ENCODE measurements around the gene RMP24.

Gene RMP24

GRCh38 chr18:35936951-35937350 lies 35.5 kb upstream of the RMP24 start (continued):
- TF ChIP-seq REST (IDR thresholded peaks at IDR 0.05; ENCODE audit: low read depth, low read length) = no peak
- no peak for TF ChIP-seq ZBTB33 (IDR thresholded peaks at IDR 0.05; ENCODE audit: borderline replicate concordance, low read depth)

GRCh38 chr18:35938158-35938557 lies 34.3 kb upstream of the RMP24 start:
- Histone ChIP-seq H3K27me3 (ENCODE audit: insufficient read depth) (no peaks in the 10 kb centered on the region), H3K4me3 (ENCODE audit: low read depth in 2 of 2, low read length in 1 of 2) (no peak overlapping the region), H3K9me3 (no peaks in the 10 kb centered on the region), H3K79me2 (ENCODE audit: insufficient read depth) (no peaks in the 10 kb centered on the region), H3K27ac (ENCODE audit: low read depth in 2 of 2, low read length in 1 of 2) (no peak overlapping the region), H3K4me2 (no peak overlapping the region), H3K9ac (no peak overlapping the region), H2AFZ (ENCODE audit: low read depth) (no peak overlapping the region), H3K36me3 (replicated peaks in 1 of 2; ENCODE audit: control insufficient read depth in 1 of 2, insufficient read depth in 2 of 2, low read length in 1 of 2) (no peaks in the 10 kb centered on the region), H3K9me2 (no peaks in the 10 kb centered on the region), H3K4me1 (ENCODE audit: control insufficient read depth in 1 of 2, insufficient read depth in 2 of 2, low read depth in 1 of 2, low read length in 1 of 2) (no peaks in the 10 kb centered on the region; a peak in 1 of 4 replicates), H4K20me1 (ENCODE audit: insufficient read depth) (no peaks in the 10 kb centered on the region), H3F3A (replicated peaks; ENCODE audit: insufficient read depth) (no peaks in the 10 kb centered on the region)
- ChIA-PET CTCF (interaction anchor here (0.9 to 4.7 kb wide), 3 partner anchors 11 to 182 kb away, joined by 5 to 34 read pairs (median 18); no protein-coding TSS in a partner anchor), POLR2A (no interaction called here)
- no peak for TF ChIP-seq POLR2AphosphoS5 (IDR thresholded peaks at IDR 0.05; ENCODE audit: low read depth, low read length)
- TF ChIP-seq TCF12 (IDR thresholded peaks at IDR 0.05) = no peak
- no peak for TF ChIP-seq SMC3 (IDR thresholded peaks at IDR 0.05; ENCODE audit: low read depth, low read length)
- no peak for TF ChIP-seq USF2 (IDR thresholded peaks at IDR 0.05; ENCODE audit: borderline replicate concordance, low read depth, low read length)
- TF ChIP-seq FOSL2 (IDR thresholded peaks at IDR 0.05; ENCODE audit: borderline replicate concordance, low read depth) = no peak
- no peak for TF ChIP-seq GATA2 (CRISPR knock-in tag; IDR thresholded peaks at IDR 0.05)
- WGBS (ENCODE audit: low lambda C conversion rate) = 54% methylated on average over 1 of the region's 1 CpG
- no peak for DNase-seq

- 18% methylated on average over 1 of the region's 1 CpG for WGBS (ENCODE audit: low lambda C conversion rate)
- no peak for TF ChIP-seq MAX (IDR thresholded peaks at IDR 0.05; ENCODE audit: low read depth)
- no peak for TF ChIP-seq ZBTB33 (IDR thresholded peaks at IDR 0.05; ENCODE audit: borderline replicate concordance, low read depth)
- TF ChIP-seq EZH2phosphoT487 (IDR thresholded peaks at IDR 0.05; ENCODE audit: borderline replicate concordance, low read depth) = no peak
- TF ChIP-seq MXI1 (IDR thresholded peaks at IDR 0.05; ENCODE audit: low read depth, low read length) = no peak
- no peak for TF ChIP-seq TEAD4 (IDR thresholded peaks at IDR 0.05; ENCODE audit: borderline replicate concordance, insufficient read depth)
Measured at GRCh38 chr18:35938562-35938961, 33.9 kb upstream of the RMP24 start.

More at GRCh38 chr18:35938562-35938961, 33.9 kb upstream of the RMP24 start:
- H3K9ac ChIP-seq = no peak overlapping the region
- no peak for DNase-seq
- ChIA-PET CTCF (interaction anchor here (4.3 to 4.7 kb wide), 2 partner anchors 11 to 182 kb away, joined by 18 to 34 read pairs; no protein-coding TSS in a partner anchor), POLR2A (no interaction called here)
- no peaks in the 10 kb centered on the region for H3K27me3 ChIP-seq (ENCODE audit: insufficient read depth)
- no peak overlapping the region for H3K4me3 ChIP-seq (ENCODE audit: low read depth in 2 of 2, low read length in 1 of 2)
- no peaks in the 10 kb centered on the region for H3K79me2 ChIP-seq (ENCODE audit: insufficient read depth)
- H3K9me2 ChIP-seq = no peaks in the 10 kb centered on the region
- no peak overlapping the region for H2AFZ ChIP-seq (ENCODE audit: low read depth)
- no peaks in the 10 kb centered on the region; a peak in 1 of 4 replicates for H3K4me1 ChIP-seq (ENCODE audit: control insufficient read depth in 1 of 2, insufficient read depth in 2 of 2, low read depth in 1 of 2, low read length in 1 of 2)
- no peak overlapping the region for H3K27ac ChIP-seq (ENCODE audit: low read depth in 2 of 2, low read length in 1 of 2)
- H3K36me3 ChIP-seq (replicated peaks in 1 of 2; ENCODE audit: control insufficient read depth in 1 of 2, insufficient read depth in 2 of 2, low read length in 1 of 2) = no peaks in the 10 kb centered on the region
- H3K4me2 ChIP-seq = no peak overlapping the region
- H3K9me3 ChIP-seq = no peaks in the 10 kb centered on the region
- no peaks in the 10 kb centered on the region for H4K20me1 ChIP-seq (ENCODE audit: insufficient read depth)
- H3F3A ChIP-seq (replicated peaks; ENCODE audit: insufficient read depth) = no peaks in the 10 kb centered on the region
